Measurements from ENCODE around the gene METTL2B.
"Not testable (repeated sequence)": the region's sequence is repeated elsewhere in the genome, so short reads cannot be mapped to it uniquely, and the experiment has no call there.

The METTL2B gene

GRCh38 chr7:128525584-128525983 lies 49.0 kb downstream of the METTL2B start:
- not testable (repeated sequence) for DNase-seq (ENCODE audit: low read depth)

- not testable (repeated sequence) for DNase-seq (ENCODE audit: low read depth)
Observed at GRCh38 chr7:128526062-128526466, 49.5 kb downstream of the METTL2B start.

GRCh38 chr7:128529191-128529590 lies 52.6 kb downstream of the METTL2B start:
- not testable (repeated sequence) for DNase-seq (ENCODE audit: low read depth)

- not testable (repeated sequence) for DNase-seq (ENCODE audit: low read depth)
Observed at GRCh38 chr7:128530121-128530854, 53.7 kb downstream of the METTL2B start.

- DNase-seq (ENCODE audit: low read depth) = no peak
Observed at GRCh38 chr7:128530855-128531104, 54.2 kb downstream of the METTL2B start.

GRCh38 chr7:128531105-128531954 lies 54.8 kb downstream of the METTL2B start:
- DNase-seq (ENCODE audit: low read depth) = peak; percentile 89

- peak; percentile 22 for DNase-seq (ENCODE audit: low read depth)
Observed at GRCh38 chr7:128531955-128532478, 55.5 kb downstream of the METTL2B start.

- not testable (repeated sequence) for DNase-seq (ENCODE audit: low read depth)
Observed at GRCh38 chr7:128532956-128533355, 56.4 kb downstream of the METTL2B start.

- not testable (repeated sequence) for DNase-seq (ENCODE audit: low read depth)
Observed at GRCh38 chr7:128537410-128537809, 60.9 kb downstream of the METTL2B start.

- not testable (repeated sequence) for DNase-seq (ENCODE audit: low read depth)
Observed at GRCh38 chr7:128542530-128542929, 66.0 kb downstream of the METTL2B start.

- not testable (repeated sequence) for DNase-seq (ENCODE audit: low read depth)
Observed at GRCh38 chr7:128543300-128543699, 66.8 kb downstream of the METTL2B start.

GRCh38 chr7:128546319-128546851 lies 69.8 kb downstream of the METTL2B start:
- DNase-seq (ENCODE audit: low read depth) = not testable (repeated sequence)

GRCh38 chr7:128550920-128551319 lies 74.4 kb downstream of the METTL2B start:
- no peak for DNase-seq (ENCODE audit: low read depth)

- DNase-seq (ENCODE audit: low read depth) = not testable (repeated sequence)
Observed at GRCh38 chr7:128554394-128554793, 77.8 kb downstream of the METTL2B start.

All from fibroblast of gingiva (primary cell).